Measurements from ENCODE around the gene SF3A1.

SF3A1 gene

DNA sequence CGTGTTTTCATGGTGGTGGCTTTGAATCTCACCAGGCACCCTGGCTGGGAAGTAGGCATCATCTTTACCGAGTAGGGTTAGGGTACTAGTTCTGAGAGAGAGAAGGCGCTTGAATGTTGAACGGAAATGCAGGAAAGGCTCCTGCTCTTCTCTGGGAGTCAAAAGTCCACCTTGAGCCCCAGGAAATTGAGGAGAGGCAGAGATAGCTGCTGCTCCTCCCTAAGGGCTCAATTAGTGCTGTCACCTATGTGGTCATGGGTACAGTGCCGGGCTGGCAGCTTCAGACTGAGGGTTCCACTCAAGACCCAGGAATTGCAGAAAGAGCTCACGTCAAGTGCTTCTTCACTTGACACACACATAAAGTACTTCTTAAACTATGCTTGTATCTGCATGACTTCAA lies 1.8 kb upstream of the SF3A1 start:
- TF ChIP-seq, protein P1, sequence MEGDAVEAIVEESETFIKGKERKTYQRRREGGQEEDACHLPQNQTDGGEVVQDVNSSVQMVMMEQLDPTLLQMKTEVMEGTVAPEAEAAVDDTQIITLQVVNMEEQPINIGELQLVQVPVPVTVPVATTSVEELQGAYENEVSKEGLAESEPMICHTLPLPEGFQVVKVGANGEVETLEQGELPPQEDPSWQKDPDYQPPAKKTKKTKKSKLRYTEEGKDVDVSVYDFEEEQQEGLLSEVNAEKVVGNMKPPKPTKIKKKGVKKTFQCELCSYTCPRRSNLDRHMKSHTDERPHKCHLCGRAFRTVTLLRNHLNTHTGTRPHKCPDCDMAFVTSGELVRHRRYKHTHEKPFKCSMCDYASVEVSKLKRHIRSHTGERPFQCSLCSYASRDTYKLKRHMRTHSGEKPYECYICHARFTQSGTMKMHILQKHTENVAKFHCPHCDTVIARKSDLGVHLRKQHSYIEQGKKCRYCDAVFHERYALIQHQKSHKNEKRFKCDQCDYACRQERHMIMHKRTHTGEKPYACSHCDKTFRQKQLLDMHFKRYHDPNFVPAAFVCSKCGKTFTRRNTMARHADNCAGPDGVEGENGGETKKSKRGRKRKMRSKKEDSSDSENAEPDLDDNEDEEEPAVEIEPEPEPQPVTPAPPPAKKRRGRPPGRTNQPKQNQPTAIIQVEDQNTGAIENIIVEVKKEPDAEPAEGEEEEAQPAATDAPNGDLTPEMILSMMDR (IDR thresholded peaks at IDR 0.05; ENCODE audit: insufficient read depth, missing control alignments), result no peak
- FAIRE-seq (no peak), DNase-seq (ENCODE audit: insufficient read length, low spot score) (no peak)

DNA sequence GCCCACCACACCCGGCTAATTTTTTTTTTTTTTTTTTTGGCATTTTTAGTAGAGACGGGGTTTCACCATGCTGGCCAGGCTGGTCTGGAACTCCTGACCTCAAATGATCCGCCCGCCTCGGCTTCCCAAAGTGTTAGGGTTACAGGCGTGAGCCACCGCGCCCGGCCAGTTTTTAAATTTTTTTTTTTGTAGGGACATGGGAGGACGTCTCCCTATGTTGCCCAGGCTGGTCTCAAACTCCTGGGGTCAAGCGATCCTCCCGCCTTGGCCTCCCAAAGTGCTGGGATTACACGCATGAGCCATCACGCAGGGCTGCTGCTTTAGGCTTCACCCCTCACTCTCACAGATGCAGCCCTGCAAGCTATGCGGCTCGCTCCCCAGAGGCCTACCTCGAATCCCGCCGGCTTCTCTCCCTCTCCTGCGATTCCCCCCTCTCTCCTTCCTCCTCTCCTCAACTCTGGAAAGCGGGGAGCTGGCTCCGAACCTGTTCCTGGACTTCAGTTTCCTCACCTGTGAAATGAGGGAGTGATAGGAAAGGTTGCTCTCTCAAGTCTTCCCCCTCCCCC lies 1.0 kb upstream of the SF3A1 start:
- TF ChIP-seq, protein P1 (IDR thresholded peaks at IDR 0.05; ENCODE audit: insufficient read depth, missing control alignments), result no peak
- FAIRE-seq, result no peak
- DNase-seq (ENCODE audit: insufficient read length, low spot score), result no peak

DNA sequence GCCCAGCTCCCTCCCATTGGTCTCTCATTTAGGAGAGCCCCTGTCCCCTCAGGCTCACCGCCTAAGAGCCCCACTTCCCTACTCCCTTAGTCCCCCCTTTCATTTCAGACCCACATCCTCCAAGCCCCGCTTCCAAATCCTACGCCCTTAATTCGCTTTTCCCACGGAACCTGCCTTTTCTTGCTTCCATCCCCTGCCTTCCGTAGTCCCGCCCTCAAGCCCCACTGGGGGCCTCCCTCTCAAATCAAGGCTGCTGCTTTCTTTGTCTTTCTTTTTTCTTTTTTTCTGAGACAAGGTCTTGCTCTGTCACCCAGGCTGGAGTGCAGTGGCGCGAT lies 509 bp upstream of the SF3A1 start:
- DNase-seq (ENCODE audit: insufficient read length, low spot score), result no peak
- FAIRE-seq, result no peak
- TF ChIP-seq, protein P1 (IDR thresholded peaks at IDR 0.05; ENCODE audit: insufficient read depth, missing control alignments), result no peak

DNA sequence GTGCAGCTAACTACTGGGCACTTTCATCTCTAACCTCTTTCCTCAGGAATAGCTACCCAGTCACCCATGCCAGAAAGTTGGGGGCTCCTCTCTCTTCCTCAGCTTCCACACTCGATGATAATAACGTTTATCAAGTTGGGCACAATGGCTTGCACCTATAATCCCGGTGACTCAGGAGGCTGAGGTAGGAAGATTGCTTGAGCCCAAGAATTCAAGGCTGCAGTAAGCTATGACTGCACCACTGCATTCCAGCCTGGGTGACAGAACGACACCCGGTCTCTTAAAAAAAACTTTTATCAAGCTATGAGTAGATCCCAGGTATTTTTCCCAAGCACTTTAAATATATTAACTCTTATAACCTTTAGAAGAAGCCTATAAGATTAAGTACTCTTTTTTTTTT lies 2.0 kb downstream of the SF3A1 start:
- FAIRE-seq (no peak), DNase-seq (ENCODE audit: insufficient read length, low spot score) (no peak)
- TF ChIP-seq, protein P1 (IDR thresholded peaks at IDR 0.05; ENCODE audit: insufficient read depth, missing control alignments), result no peak

DNA sequence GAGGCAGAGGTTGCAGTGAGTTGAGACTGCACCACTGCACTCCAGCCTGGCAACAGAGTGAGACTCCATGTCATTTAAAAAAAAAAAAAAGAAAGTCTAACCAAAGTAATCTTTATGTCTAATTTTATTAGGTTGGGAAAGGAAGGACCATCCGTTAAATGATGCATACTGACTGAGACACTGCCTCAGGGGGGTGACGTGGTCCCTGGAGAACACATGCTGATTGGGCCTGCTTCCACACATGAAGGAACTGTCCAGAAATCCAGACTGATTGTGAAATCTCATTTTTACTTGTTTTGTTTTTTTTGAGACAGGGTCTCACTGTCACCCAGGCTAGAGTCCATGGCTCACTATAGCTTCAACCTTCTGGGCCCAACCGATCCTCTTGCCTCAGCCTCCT lies 5.5 kb downstream of the SF3A1 start:
- no peak for DNase-seq (ENCODE audit: insufficient read length, low spot score)
- FAIRE-seq, result no peak
- TF ChIP-seq, protein P1 (IDR thresholded peaks at IDR 0.05; ENCODE audit: insufficient read depth, missing control alignments), result no peak

DNA sequence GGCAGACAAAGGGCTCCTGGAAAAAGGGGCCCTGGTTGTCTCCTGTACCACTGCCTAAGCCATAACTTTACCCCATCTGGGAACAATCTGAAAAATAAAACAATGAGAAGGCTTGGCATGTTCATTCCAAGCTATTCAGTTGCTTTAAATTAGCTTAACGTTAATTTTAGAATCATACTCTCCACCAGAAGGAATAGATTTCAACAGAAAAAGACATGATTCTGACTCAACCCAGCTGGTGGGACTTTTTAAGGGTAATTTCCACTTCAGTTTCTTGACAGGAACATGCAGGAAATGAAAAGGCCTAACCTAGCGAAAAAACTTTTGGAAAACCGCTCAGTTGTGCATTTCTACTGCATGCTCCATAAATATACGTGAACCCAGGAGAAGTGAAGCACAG lies 7.9 kb downstream of the SF3A1 start:
- no peak for FAIRE-seq
- TF ChIP-seq, protein P1 (IDR thresholded peaks at IDR 0.05; ENCODE audit: insufficient read depth, missing control alignments), result no peak
- no peak for DNase-seq (ENCODE audit: insufficient read length, low spot score)

DNA sequence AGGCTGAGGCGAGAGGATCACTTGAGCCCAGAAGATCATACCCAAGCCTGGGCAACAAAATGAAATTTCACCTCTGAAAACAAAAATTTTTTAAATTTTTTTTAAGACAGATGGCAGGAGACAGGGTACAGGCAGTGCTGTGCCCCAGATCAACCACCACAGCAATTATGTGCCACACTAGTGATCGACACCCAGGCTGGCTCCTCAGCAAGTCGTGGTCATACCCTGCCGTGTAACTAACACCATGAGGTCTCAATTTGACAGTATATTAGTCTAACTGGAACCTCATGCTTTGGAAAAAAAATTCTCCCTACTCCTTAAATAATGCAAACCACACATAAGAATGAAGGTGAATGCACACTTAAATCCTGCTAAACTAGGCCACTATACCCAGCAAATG lies 8.3 kb downstream of the SF3A1 start:
- TF ChIP-seq, protein P1 (IDR thresholded peaks at IDR 0.05; ENCODE audit: insufficient read depth, missing control alignments), result no peak
- no peak for DNase-seq (ENCODE audit: insufficient read length, low spot score)
- no peak for FAIRE-seq
